GM12873 (cell line): ENCODE results near the gene RRBP1.

Experiments used
- TF ChIP-seq, protein P1 (sequence below): IDR thresholded peaks from 2 replicates; pipeline ENCODE4 v1.5.1; 2012; ENCODE audit warnings: low read depth, mild to moderate bottlenecking, moderate library complexity, low read length, control low read depth; ENCODE audit not compliant: insufficient read depth; ENCODE audit errors: missing control alignments

The RRBP1 gene

GRCh38 chr20:17629678-17630089 is 52.4 kb downstream of the RRBP1 start:
- TF ChIP-seq, protein P1, sequence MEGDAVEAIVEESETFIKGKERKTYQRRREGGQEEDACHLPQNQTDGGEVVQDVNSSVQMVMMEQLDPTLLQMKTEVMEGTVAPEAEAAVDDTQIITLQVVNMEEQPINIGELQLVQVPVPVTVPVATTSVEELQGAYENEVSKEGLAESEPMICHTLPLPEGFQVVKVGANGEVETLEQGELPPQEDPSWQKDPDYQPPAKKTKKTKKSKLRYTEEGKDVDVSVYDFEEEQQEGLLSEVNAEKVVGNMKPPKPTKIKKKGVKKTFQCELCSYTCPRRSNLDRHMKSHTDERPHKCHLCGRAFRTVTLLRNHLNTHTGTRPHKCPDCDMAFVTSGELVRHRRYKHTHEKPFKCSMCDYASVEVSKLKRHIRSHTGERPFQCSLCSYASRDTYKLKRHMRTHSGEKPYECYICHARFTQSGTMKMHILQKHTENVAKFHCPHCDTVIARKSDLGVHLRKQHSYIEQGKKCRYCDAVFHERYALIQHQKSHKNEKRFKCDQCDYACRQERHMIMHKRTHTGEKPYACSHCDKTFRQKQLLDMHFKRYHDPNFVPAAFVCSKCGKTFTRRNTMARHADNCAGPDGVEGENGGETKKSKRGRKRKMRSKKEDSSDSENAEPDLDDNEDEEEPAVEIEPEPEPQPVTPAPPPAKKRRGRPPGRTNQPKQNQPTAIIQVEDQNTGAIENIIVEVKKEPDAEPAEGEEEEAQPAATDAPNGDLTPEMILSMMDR: no peak

DNA sequence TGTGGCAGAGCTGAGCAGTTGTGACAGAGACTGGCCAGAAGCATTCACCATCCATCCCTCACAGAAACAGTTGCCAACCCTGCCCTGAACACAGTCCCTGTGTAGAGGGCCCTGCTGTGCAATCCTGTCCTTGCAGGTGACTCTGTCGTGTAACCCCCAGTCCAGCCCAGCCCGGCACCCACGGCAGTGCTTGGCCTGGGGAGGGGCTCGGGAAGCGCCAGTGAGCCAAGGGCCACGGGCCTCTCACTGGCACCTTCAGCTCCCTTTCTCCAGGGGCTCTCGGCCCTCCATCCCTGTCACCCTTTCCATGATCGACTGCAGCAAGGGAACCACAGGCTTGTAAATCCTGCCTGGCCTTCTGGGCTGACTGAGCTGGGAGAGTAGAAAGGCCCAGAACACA is 53.0 kb downstream of the RRBP1 start:
- TF ChIP-seq, protein P1: no peak

- TF ChIP-seq, protein P1: no peak
Measured at GRCh38 chr20:17628101-17628841, 53.8 kb downstream of the RRBP1 start.

- TF ChIP-seq, protein P1: no peak
Measured at GRCh38 chr20:17627101-17627955, 54.7 kb downstream of the RRBP1 start.

GRCh38 chr20:17626217-17627007 is 55.6 kb downstream of the RRBP1 start:
- TF ChIP-seq, protein P1: no peak

DNA sequence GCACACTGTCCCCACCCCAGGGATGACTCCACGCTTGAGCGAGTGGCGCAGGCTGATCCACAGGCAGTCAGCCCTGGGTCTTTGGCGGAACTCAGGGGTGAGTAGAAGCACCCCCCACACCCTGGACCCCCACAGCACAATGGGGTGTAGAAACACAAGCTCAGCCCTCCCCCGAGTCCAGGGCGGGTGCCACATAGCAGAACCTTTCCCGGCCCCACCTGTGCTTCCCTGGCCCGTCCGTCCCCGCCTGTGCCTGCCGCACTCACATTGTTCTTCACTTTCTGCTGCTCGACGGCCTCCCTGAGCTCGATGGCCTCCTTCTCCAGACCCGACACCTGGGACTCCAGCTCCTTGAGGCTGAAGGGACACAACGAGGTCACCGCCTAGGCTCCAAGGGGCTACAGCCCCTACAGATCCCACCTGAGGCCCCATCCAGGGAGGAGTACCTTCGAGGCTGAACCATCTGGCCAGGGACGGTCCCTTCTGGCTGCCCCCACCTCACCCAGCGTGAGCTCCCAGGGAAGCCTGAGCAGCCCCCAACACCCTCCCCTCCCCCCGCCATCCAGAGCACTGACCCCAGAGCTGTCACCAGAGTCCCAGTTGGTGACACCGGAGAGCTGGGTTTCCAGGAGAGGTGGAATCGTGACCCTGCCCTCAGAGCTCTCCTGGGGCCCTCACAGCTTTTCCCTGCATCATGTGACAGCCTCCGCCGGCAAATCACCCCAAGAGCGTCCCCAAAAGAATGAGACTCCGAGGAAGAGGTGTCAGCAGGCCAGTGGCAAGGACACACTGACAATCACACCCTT is 56.6 kb downstream of the RRBP1 start:
- TF ChIP-seq, protein P1: no peak
